ENCODE results near the gene STAT1. TPM values are rescaled to one million over a fixed set of nuclear protein-coding genes. Genes with fewer than 3 reads are reported as not detected.
A peak's percentile ranks its signal among the peaks of the same experiment; 100 is the strongest.

The STAT1 gene
- polyA plus RNA-seq, 1 experiment, result 166 TPM

DNA sequence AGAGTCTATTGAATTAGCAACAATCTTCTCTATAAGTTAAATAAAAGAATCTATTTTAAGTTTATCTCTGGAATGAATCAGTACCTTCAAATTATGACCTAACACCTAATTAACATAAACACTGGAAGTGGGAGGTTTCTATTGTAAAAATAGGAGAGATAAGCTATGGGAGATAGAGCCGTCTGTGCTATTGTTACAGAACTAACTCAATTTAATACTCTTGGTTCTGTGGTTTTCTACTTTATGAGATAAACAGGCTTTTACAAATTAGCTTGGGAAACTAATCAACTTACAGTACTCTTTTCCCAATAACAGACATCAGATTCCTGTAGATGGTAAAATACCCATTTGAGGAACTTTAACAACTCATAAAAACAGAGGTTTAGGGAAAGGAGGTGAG, 25.6 kb upstream of the STAT1 start:
- no peak for DNase-seq (ENCODE audit: low read depth)
- H3K27me3 ChIP-seq (ENCODE audit: control insufficient read depth, insufficient read depth, low read length), result no peaks in the 10 kb centered on the region
- TF ChIP-seq CTCF (IDR thresholded peaks at IDR 0.05; ENCODE audit: insufficient read depth, low read depth, low read length), result no peak
- H3K36me3 ChIP-seq (ENCODE audit: control insufficient read depth, insufficient read depth, low read length), result no peaks in the 10 kb centered on the region
- ChIA-PET CTCF (interaction anchor here (1.0 to 1.9 kb wide), 2 partner anchors 116 to 122 kb away, joined by 3 to 8 read pairs; no protein-coding TSS in a partner anchor), POLR2A (no interaction called here)
- no peak overlapping the region for H3K4me3 ChIP-seq (ENCODE audit: low read depth, low read length)

DNA sequence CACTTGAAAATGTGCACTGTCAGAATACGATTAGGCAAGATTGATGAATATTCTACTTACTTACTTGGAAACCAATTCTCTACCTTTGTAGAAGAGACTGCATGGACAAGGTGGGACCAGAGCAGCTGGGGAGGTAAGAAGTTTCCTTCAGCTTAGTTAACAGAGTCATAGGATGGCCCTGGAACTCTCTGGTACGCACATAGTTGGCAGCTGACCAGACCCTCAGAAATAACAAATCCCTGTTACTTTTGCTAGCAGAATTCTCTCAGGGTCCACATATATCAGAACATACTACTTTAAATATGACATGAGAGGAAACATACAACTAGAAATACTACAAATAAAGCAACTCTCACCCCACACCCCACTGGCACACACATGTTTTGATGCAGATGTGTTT, 24.8 kb upstream of the STAT1 start:
- ChIA-PET POLR2A (no interaction called here), CTCF (interaction anchor here (1.0 to 1.9 kb wide), 4 partner anchors 10 to 123 kb away, joined by 3 to 8 read pairs (median 7); no protein-coding TSS in a partner anchor)
- no peak for DNase-seq (ENCODE audit: low read depth)

GRCh38 chr2:191038241-191038725, 24.3 kb upstream of the STAT1 start:
- DNase-seq (ENCODE audit: low read depth), result peak; percentile 94
- TF ChIP-seq CTCF (IDR thresholded peaks at IDR 0.05; ENCODE audit: insufficient read depth, low read depth, low read length), result no peak
- Histone ChIP-seq H3K36me3 (ENCODE audit: control insufficient read depth, insufficient read depth, low read length) (no peaks in the 10 kb centered on the region), H3K4me3 (ENCODE audit: low read depth, low read length) (no peak overlapping the region), H3K27me3 (ENCODE audit: control insufficient read depth, insufficient read depth, low read length) (no peaks in the 10 kb centered on the region)
- ChIA-PET CTCF (interaction anchor here (1.3 to 1.9 kb wide), 4 partner anchors 9 to 117 kb away, joined by 3 to 8 read pairs (median 7); no protein-coding TSS in a partner anchor), POLR2A (interaction anchor here (0.6 to 1.1 kb wide), 2 partner anchors 12 to 226 kb away, joined by 3 to 5 read pairs; no protein-coding TSS in a partner anchor)

More for the DNA sequence above, 24.8 kb upstream of the STAT1 start:
- H3K27me3 ChIP-seq (ENCODE audit: control insufficient read depth, insufficient read depth, low read length), result no peaks in the 10 kb centered on the region
- H3K4me3 ChIP-seq (ENCODE audit: low read depth, low read length), result no peak overlapping the region
- H3K36me3 ChIP-seq (ENCODE audit: control insufficient read depth, insufficient read depth, low read length), result no peaks in the 10 kb centered on the region
- no peak for TF ChIP-seq CTCF (IDR thresholded peaks at IDR 0.05; ENCODE audit: insufficient read depth, low read depth, low read length)

- no peaks in the 10 kb centered on the region for H3K27me3 ChIP-seq (ENCODE audit: control insufficient read depth, insufficient read depth, low read length)
- no peaks in the 10 kb centered on the region for H3K36me3 ChIP-seq (ENCODE audit: control insufficient read depth, insufficient read depth, low read length)
- no peak overlapping the region for H3K4me3 ChIP-seq (ENCODE audit: low read depth, low read length)
- POLR2A ChIA-PET, result interaction anchor here (1.1 kb wide), 1 partner anchor 13 kb away, joined by 5 read pairs; no protein-coding TSS in a partner anchor
- no peak for TF ChIP-seq CTCF (IDR thresholded peaks at IDR 0.05; ENCODE audit: insufficient read depth, low read depth, low read length)
- CTCF ChIA-PET, result interaction anchor here (0.7 to 1.9 kb wide), 5 partner anchors 11 to 682 kb away, joined by 3 to 8 read pairs (median 3); no protein-coding TSS in a partner anchor
- no peak for DNase-seq (ENCODE audit: low read depth)
These were observed 23.4 kb upstream of the STAT1 start for GRCh38 chr2:191037351-191037750.

GRCh38 chr2:191036363-191036762, 22.4 kb upstream of the STAT1 start:
- no peaks in the 10 kb centered on the region for H3K27me3 ChIP-seq (ENCODE audit: control insufficient read depth, insufficient read depth, low read length)
- POLR2A ChIA-PET, result no interaction called here
- CTCF ChIA-PET, result interaction anchor here (1.2 to 1.7 kb wide), 2 partner anchors 56 to 119 kb away, joined by 3 to 7 read pairs; no protein-coding TSS in a partner anchor
- no peak overlapping the region for H3K4me3 ChIP-seq (ENCODE audit: low read depth, low read length)
- no peaks in the 10 kb centered on the region for H3K36me3 ChIP-seq (ENCODE audit: control insufficient read depth, insufficient read depth, low read length)
- no peak for TF ChIP-seq CTCF (IDR thresholded peaks at IDR 0.05; ENCODE audit: insufficient read depth, low read depth, low read length)
- no peak for DNase-seq (ENCODE audit: low read depth)
